Sciatic nerve (tissue), 2 donors: ENCODE results near the gene ABLIM3. TPM values are rescaled to one million over a fixed set of nuclear protein-coding genes. Genes with fewer than 3 reads are reported as not detected.

Experiments used
- ATAC-seq: fragments of 200-7000 bp; cut with Tn5 transposase; one replicate; pipeline ENCODE4 v1.9.1; 2020; ENCODE audit warnings: mild to moderate bottlenecking, moderate library complexity
- DNase-seq: peaks from one replicate; pipeline ENCODE4 v3.0.0-alpha.2; 2020; ENCODE audit warnings: low spot score
- intact Hi-C: fragments of 100-400 bp; cut with DNase I; formaldehyde crosslinking; loops from one replicate; pipeline ENCODE4 v1.14.2; 2022
- total RNA-seq: library from RNA; stranded (reverse); fragmentation: NEBNext Ultra II Directional; extraction: Animal tissue kit (Norgen Biotek cat#: 25700); gene quantifications from one replicate; pipeline ENCODE4 v1.2.1, GENCODE V29; 2021
- donor health status: DM: no; HTN: no; CAD: no.
- donor health status: DM: no; HTN: no; CAD: no.

Gene ABLIM3
- total RNA-seq, 1 donor from 2014 or later = 67.6 TPM

DNA sequence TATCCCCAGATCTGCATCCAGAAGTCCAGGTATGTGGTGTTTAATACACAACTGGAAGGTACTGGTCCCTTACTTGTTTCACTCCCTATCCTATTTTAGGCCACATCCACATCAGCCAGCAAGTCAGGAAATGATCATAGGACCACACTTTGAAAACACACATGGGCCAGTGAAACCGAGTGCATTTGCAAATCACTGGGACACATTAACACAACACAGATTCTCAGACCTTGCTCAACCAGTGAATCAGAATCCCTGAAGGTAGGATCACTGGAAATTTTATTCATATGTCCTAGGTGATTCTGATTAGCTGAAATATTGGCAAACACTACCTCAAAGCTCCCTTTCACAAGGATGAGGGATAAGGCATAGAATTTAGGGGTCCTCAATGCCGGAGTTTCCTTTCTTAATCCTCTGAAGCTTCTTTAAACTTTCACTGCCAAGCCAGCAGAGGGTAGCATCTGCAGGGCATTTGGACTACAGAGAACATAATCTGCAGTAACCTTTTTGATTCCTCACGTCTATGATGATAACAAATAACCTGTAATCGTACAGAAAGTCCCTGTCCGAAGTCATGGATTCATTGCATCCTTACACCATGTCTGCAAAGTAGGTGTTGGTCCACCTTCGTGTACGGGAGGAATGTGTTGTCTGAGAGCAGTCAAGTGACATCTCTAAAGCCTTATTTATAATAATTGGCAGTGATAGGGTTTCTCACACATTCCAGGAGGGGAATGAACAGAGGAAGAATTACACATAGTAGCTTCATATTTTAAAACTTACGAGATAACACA is 11.0 kb upstream of the ABLIM3 start:
- intact Hi-C loops = no loop called here
- no peak for DNase-seq
- no peak for ATAC-seq

DNA sequence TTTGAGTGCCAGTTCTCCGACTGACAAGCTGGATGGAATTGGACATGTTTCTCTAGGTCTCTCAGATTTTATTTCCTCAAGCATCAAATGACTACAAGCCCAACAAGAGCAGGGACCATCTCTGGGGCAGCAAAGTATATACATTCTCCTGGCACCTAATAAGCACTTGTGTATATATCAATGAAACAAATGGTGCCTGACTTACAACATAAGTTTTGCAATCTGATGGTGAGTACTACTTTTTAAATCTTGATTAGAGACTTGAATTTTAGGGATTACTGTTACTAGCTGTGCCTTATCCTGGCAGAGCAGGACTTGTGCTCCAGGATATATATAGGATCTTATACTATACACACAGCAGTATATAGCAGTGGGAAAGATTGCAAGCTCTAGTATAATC is 8.8 kb upstream of the ABLIM3 start:
- ATAC-seq (no peak), DNase-seq (no peak)
- intact Hi-C loops = no loop called here

DNA sequence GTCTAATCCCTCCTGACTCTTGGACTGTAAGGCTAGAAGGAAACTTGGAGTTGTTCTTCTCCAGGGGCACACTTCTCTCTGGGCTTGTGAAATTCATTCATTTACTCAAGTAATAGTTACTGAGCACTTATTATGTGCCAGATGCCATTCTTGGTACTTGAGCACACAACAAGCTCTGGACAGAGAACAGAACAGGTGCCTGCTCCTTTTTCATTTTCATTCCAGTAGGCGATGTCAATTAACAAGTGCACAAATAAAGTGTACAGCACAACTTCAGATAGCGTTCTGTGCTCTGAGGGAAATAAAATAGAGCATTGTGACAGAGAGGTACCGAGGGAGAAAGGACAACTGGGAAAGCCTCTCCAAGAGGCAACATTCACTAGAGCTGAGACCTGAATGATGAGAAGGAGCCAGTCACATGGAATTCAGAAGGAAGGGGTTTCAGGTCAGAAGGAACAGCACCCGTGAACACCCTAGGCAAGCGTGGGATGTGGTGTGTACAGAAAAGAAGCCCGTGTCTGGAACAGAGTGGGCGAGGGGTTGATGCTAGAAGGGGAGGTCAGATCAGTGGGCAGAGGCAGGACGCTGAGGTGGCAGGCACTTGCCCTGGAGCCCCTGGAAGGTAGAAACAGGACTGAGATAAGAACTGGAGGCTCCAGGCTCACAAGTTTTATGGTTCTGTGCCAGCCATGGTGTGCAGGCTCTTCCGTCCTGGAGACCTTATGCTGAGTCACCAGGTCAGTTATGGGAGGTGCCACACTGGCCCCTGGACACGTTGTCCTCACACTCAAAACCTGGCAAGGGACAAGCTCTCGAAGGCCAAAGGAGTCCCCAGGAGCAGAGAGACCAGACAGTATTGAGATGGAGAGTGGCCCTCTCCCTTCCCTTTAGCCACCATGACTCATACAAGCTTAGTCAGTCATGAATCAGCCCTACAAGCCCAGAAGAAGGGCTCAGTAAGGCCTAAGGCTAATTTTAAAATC is 7.2 kb upstream of the ABLIM3 start:
- DNase-seq (no peak), ATAC-seq (peak; percentile 53)
- intact Hi-C loops = no loop called here

DNA sequence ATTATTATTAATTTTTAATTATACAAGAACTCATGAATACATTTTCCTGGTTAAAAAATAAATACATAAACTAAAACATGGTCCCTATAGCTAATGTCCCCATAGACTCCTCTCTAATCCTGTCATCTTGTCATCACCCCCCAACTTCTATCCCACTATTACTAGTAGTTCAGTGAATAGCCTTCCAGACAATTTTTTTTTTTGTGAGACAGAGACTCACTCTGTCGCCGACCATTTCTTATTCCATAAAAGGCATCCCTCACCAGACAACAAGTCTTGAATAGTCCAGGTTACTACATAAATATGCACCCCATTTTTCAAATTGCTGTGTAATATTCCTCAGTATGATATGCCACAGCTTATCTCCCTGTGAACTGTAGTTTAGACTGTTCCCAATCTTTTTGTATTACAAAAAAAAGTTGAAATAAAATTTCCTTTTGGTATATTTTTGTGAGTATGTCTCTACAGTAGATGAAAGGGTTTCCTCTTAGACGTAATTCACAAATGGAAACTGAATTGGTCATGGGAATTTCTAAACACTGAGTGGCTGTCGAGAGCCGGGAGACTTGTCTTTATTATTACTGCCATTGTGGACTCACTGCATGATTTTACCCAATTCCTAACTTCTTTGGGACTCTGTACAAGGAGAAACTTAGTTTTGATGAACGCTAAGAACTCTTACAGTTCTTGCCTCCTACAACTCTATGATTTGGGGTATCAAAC is 6.4 kb upstream of the ABLIM3 start:
- ATAC-seq (no peak), DNase-seq (no peak)
- intact Hi-C loops = no loop called here

DNA sequence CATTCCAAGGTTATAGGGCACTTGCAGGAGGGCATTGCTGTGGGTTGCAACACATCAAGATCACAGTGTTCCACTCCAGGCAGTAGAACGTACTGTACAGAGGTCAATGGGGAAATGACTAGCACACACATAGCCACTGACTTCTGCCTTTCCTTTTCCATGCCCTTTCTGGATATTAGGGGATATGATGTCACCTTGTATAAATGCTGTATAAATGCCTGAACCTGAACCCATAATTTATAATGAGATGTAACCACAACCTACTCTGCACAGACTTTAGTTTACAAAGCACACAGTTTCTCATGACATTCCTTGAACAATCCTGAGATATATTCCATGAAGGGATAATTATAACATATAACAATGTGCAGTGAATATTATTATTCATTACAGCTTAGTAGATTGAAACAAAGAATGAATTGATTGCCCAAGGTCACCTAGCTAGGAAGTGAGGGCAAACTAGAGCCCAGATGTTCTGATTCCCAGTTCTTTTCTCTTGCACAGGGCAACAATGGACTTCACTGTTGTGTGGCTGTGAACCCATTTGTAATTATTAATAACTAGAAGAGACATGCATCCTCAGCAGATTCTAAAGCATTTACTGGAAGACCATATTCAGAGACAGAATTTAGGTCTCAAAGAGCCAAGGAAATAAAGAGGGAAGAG is 5.6 kb upstream of the ABLIM3 start:
- intact Hi-C loops = no loop called here
- ATAC-seq (peak; percentile 81), DNase-seq (no peak)

- DNase-seq (no peak), ATAC-seq (no peak)
- intact Hi-C loops = no loop called here
Measured at GRCh38 chr5:149138182-149138923, 2.9 kb upstream of the ABLIM3 start.

DNA sequence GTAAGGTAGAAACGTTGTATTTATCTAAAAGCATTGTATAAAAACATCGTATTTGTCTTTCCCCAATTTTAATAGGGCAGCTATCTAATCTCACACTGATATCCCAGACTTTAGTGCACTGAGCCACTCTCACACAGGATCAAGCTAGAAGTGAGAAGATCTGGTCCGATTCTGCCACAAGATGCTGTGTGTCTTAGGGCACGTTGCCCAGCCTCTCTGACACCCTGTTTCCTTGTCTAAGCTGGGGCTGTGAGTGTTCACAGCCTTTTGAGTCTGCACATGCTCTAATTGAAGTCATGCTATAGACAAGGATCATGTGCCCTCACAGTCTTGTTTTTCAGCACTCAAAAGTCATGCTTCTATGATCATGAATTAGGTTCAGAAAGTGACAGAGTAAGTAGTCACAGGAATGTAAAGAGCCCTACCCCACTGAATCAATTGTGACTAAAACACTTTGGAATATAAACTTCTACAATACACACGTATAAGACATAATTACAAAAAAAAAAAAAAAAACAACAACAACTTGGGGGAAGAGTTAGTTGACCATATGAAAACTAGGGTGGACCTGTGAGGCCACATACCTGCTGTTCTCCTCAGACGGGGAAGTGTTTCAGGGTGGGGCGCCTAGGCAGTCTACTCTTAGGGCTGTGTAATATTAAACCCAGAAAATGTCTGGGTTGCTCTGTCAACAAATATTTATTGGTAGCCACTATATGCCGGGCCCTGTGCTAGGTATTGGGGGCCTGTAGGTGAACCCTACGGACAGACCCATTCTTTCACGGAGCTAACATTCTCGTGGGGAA is 893 bp upstream of the ABLIM3 start:
- DNase-seq = no peak
- intact Hi-C loops = loop anchor here (5.0 kb wide), 1 partner anchor 87 kb away; no protein-coding TSS in a partner anchor
- no peak for ATAC-seq

GRCh38 chr5:149141957-149142851 is 911 bp downstream of the ABLIM3 start:
- intact Hi-C loops = loop anchor here (5.0 kb wide), 1 partner anchor 85 kb away; no protein-coding TSS in a partner anchor
- ATAC-seq = peak; percentile 88
- DNase-seq = peak; percentile 64

DNA sequence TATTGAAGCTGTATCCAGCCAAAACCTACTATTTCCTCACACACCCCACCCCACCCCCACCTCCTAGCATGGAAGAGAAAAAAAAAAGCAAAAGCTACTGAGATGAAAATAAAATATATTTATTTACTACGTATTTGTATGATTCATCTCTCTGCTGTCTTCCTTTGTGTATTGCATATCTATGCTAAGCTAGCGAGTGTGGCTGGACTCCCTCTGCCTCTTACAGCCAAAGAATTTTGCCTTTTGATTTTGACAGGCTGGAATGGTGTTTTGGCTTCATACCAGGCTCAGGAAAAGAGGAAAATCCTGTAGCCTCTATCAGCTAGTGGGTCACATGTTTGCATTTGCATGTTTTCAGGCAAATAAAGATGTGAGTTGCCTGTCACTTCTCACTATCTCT is 2.2 kb downstream of the ABLIM3 start:
- DNase-seq (no peak), ATAC-seq (no peak)
- intact Hi-C loops = loop anchor here (5.0 kb wide), 1 partner anchor 84 kb away; no protein-coding TSS in a partner anchor

DNA sequence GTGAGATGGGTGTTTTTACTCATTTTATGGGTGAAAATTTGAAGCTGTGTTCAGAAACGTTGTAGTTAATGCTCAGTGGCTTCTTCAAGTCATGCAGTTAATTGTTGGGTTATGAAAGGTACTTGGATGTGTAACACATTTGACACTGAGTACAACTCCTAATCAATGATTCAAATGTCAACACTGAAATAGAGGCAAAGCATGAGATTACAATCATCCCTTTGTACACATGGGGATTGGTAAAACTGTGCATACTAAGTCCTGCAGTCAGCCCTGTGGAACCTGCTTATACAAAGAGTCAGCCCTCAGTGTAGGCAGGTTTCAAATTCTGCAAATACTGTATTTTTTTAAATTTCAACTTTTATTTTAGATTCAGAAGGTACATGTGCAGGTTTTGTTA is 3.3 kb downstream of the ABLIM3 start:
- intact Hi-C loops = loop anchor here (5.0 kb wide), 1 partner anchor 83 kb away; no protein-coding TSS in a partner anchor

GRCh38 chr5:149145138-149145537 is 3.8 kb downstream of the ABLIM3 start:
- no peak for ATAC-seq
- no peak for DNase-seq
- intact Hi-C loops = no loop called here

More for the DNA sequence above, 3.3 kb downstream of the ABLIM3 start:
- no peak for DNase-seq
- no peak for ATAC-seq

GRCh38 chr5:149147676-149148075 is 6.4 kb downstream of the ABLIM3 start:
- ATAC-seq (no peak), DNase-seq (no peak)
- intact Hi-C loops = no loop called here

DNA sequence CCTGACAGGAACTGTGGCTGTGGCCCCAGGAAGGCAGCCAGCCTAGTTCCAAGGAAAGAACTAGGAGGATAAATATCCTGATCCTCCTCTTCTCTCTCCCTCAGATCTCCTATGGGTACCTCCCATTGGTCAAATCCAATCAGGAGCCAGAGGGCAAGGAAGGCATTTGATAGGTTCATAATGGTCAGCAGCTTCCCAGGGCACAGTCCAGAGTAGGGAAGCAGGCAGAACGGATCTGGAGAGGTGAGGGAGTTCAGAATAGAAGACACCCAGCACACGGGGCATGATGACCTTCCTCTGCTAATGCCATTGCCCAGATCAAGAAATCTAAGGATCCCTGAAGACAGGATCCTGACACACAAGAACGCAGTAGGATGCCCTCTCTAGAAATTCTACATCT is 8.6 kb downstream of the ABLIM3 start:
- intact Hi-C loops = no loop called here
- ATAC-seq = peak; percentile 44

GRCh38 chr5:149150457-149150856 is 9.2 kb downstream of the ABLIM3 start:
- DNase-seq (no peak), ATAC-seq (peak; percentile 20)
- intact Hi-C loops = no loop called here

More for the DNA sequence above, 8.6 kb downstream of the ABLIM3 start:
- no peak for DNase-seq

DNA sequence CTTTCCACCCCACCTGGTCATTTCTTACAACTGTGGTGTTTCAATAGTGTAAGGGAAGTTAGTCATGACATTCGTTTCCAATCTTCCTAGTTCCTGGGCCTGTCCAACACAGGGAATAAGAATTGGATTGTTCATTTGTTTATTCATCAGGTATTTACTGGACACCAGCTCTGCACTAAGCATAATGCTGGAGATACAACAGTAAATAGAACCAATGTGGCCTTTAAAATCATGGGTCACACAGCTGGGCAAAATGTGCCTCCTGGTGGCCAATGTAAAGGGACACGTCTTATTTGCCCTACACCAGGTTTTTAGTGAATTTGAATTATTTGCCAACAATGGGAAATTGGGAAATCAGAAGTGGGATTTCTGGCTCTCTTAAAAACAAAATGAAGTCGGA is 10.4 kb downstream of the ABLIM3 start:
- DNase-seq (no peak), ATAC-seq (no peak)
- intact Hi-C loops = no loop called here

- DNase-seq (no peak), ATAC-seq (no peak)
- intact Hi-C loops = no loop called here
Measured at GRCh38 chr5:149152317-149152746, 11.0 kb downstream of the ABLIM3 start.
